A549 (cell line): Measurements from ENCODE around the gene TCF7L2. TPM values are rescaled to one million over a fixed set of nuclear protein-coding genes. Genes with fewer than 3 reads are reported as not detected.

Experiments
- ATAC-seq, 2 experiments: fragments of 200-7000 bp in 1 of 2; fragments of >200 bp in 1 of 2; cut with Nextera tagmentation in 1 of 2; cut with Tn5 transposase in 1 of 2; 3 replicates each; pipeline versions ENCODE4 v1.8.0 to v1.9.1; 2018 to 2020; ENCODE audit warnings: mild to moderate bottlenecking in 1 of 2, moderate library complexity in 1 of 2
- CTCF ChIA-PET: fragments of 300-600 bp; sonication (Branson Sonifier 250); formaldehyde crosslinking; extraction: SDS; loops from one replicate; lab custom pipeline; 2021; ENCODE audit warnings: antibody characterized with exemption, inconsistent platforms; lab: Yijun Ruan, JAX
- POLR2A ChIA-PET: fragments of 350-600 bp; formaldehyde crosslinking; extraction: SDS; loops from one replicate; lab custom pipeline; 2021; ENCODE audit warnings: antibody characterized with exemption, inconsistent platforms; lab: Yijun Ruan, JAX
- DNase-seq, 2 experiments: peaks; one replicate each; pipeline versions ENCODE4 v3.0.0 to v3.0.0-alpha.2; 2011 to 2016; ENCODE audit warnings: low read depth in 1 of 2, low spot score in 1 of 2
- FAIRE-seq: peaks from 2 replicates; lab custom pipeline; 2011; peaks lifted over from hg19 to GRCh38; lab: Jason Lieb, UNC
- H3K27ac ChIP-seq, 2 experiments: fragments of >200 bp; sonication (Bioruptor Twin); formaldehyde crosslinking; 3 replicates each; pipeline ENCODE4 v1.5.1; 2016 to 2017
- H3K4me1 ChIP-seq: fragments of >200 bp; sonication (Bioruptor Twin); formaldehyde crosslinking; 3 replicates; pipeline ENCODE4 v1.6.1; 2016
- H3K4me2 ChIP-seq: fragments of >200 bp; sonication (Bioruptor Twin); formaldehyde crosslinking; 3 replicates; pipeline ENCODE4 v1.6.1; 2016
- H3K4me3 ChIP-seq: fragments of >200 bp; sonication (Bioruptor Twin); formaldehyde crosslinking; 3 replicates; pipeline ENCODE4 v1.5.1; 2016
- H3K9me3 ChIP-seq: fragments of >200 bp; sonication (Bioruptor Twin); formaldehyde crosslinking; 3 replicates; pipeline ENCODE4 v1.6.1; 2016
- ATOH8 ChIP-seq: fragments of 250-450 bp; sonication (Bioruptor Pico); IDR thresholded peaks from 2 replicates; pipeline ENCODE4 v1.5.0; 2020; ENCODE audit warnings: low read depth, mild to moderate bottlenecking, moderate library complexity
- CBX8 ChIP-seq: fragments of 200-600 bp; sonication (generic); IDR thresholded peaks from 2 replicates; pipeline ENCODE4 v1.6.1; 2016
- CTCF ChIP-seq: fragments of >200 bp; sonication (Bioruptor Twin); formaldehyde crosslinking; IDR thresholded peaks from 3 replicates; pipeline ENCODE4 v1.5.1; 2016
- E2F6 ChIP-seq: IDR thresholded peaks from 2 replicates; pipeline ENCODE4 v1.6.1; 2012; ENCODE audit warnings: low read depth, borderline replicate concordance
- EHF ChIP-seq: fragments of 250-450 bp; sonication (Bioruptor Pico); IDR thresholded peaks from 2 replicates; pipeline ENCODE4 v1.5.0; 2020; ENCODE audit warnings: mild to moderate bottlenecking
- EP300 ChIP-seq, 2 experiments: fragments of >200 bp; sonication (Bioruptor Twin); formaldehyde crosslinking; IDR thresholded peaks; 2 replicates in 1 of 2; 3 replicates in 1 of 2; pipeline ENCODE4 v1.6.1; 2016 to 2017
- HOXA7 ChIP-seq: fragments of 250-450 bp; sonication (Bioruptor Pico); IDR thresholded peaks from 2 replicates; pipeline ENCODE4 v1.5.0; 2020; ENCODE audit warnings: mild to moderate bottlenecking, moderate library complexity
- KDM5A ChIP-seq: fragments of 200-600 bp; sonication (generic); IDR thresholded peaks from 2 replicates; pipeline ENCODE4 v1.6.1; 2016; ENCODE audit warnings: antibody characterized with exemption, mild to moderate bottlenecking
- MAFK ChIP-seq: fragments of 450-650 bp; IDR thresholded peaks from 2 replicates; pipeline ENCODE4 v1.6.1; 2014; ENCODE audit not compliant: partially characterized antibody
- MYC ChIP-seq: IDR thresholded peaks from 2 replicates; pipeline ENCODE4 v1.6.1; 2012; ENCODE audit warnings: mild to moderate bottlenecking, inconsistent platforms, low read length, improper control_type of control experiment, borderline replicate concordance
- NFE2L2 ChIP-seq: fragments of 150-350 bp; conservative IDR thresholded peaks from 2 replicates; pipeline ENCODE4 v1.6.1; 2014; ENCODE audit warnings: low read length
- POLR2AphosphoS2 ChIP-seq: conservative IDR thresholded peaks from 2 replicates; pipeline ENCODE4 v1.6.1; 2012; ENCODE audit warnings: low read length, improper control_type of control experiment, inconsistent platforms
- RCOR1 ChIP-seq: fragments of 150-350 bp; IDR thresholded peaks from 2 replicates; pipeline ENCODE4 v1.6.1; 2014; ENCODE audit warnings: antibody characterized with exemption, low read length, low read depth
- RFX5 ChIP-seq: fragments of 450-650 bp; IDR thresholded peaks from 2 replicates; pipeline ENCODE4 v1.7.1; 2014; ENCODE audit warnings: antibody characterized with exemption, mild to moderate bottlenecking, moderate library complexity
- ZFP36 ChIP-seq: fragments of 450-650 bp; IDR thresholded peaks from 2 replicates; pipeline ENCODE4 v1.6.1; 2014; ENCODE audit warnings: borderline replicate concordance; ENCODE audit not compliant: partially characterized antibody
- ZSCAN20 ChIP-seq: fragments of 250-450 bp; sonication (Bioruptor Pico); IDR thresholded peaks from 2 replicates; pipeline ENCODE4 v1.8.0; 2022; ENCODE audit warnings: mild to moderate bottlenecking, moderate library complexity
- WGBS: methylation state at CpG from one replicate; pipeline ENCODE4 v1.1.6; 2017; ENCODE audit errors: missing lambda C conversion rate; 5-methylcytosine and 5-hydroxymethylcytosine counted together
- polyA plus RNA-seq, 4 experiments: library from polyadenylated mRNA; depleted of rRNA in 3 of 4; stranded (reverse); fragments of >200 nt; fragmentation: RNase III in 1 of 4; extraction: RNeasy Plus Mini Kit Qiagen cat#74134 plus additional on column Dnase treatment in 1 of 4; gene quantifications; 2 replicates in 3 of 4; 3 replicates in 1 of 4; pipeline ENCODE4 v1.2.3, GENCODE V29; 2011 to 2017

The TCF7L2 gene
- polyA plus RNA-seq, 2 of the 4 experiments (the other 2 are of a cell fraction): 11.3 to 14.5 TPM

- no peak for TF ChIP-seq CTCF
These were observed 20.0 kb downstream of the TCF7L2 start (continued) for GRCh38 chr10:112970021-112970420.

- FAIRE-seq (no peak), DNase-seq (no peak)
- TF ChIP-seq E2F6 (no peak), NFE2L2 (no peak), KDM5A (no peak), ZSCAN20 (CRISPR knock-in tag) (no peak), HOXA7 (CRISPR knock-in tag) (no peak), ZFP36 (no peak), POLR2AphosphoS2 (no peak), EP300 (IDR thresholded peaks at IDR 0.05) (no peak)
- TF ChIP-seq, all 56 proteins: peak for 0
- no peak overlapping the region for H3K27ac ChIP-seq
- H3K4me3 ChIP-seq: no peak overlapping the region
- H3K4me1 ChIP-seq: peaks cover 20% of the 10 kb centered on the region
- ChIA-PET POLR2A (no interaction called here), CTCF (interaction anchor here (1.2 to 1.8 kb wide), 3 partner anchors 11 to 65 kb away, joined by 3 to 9 read pairs (median 6); no protein-coding TSS in a partner anchor)
- no peak overlapping the region for H3K4me2 ChIP-seq
- no peaks in the 10 kb centered on the region for H3K9me3 ChIP-seq
- WGBS: 89% methylated on average over 5 of the region's 5 CpGs
- no peak for ATAC-seq
These were observed 22.6 kb downstream of the TCF7L2 start for GRCh38 chr10:112972606-112973005.

- FAIRE-seq (no peak), DNase-seq (no peak), ATAC-seq (no peak)
- Histone ChIP-seq H3K4me3 (no peak overlapping the region), H3K4me2 (no peak overlapping the region), H3K4me1 (peaks cover 20% of the 10 kb centered on the region), H3K9me3 (no peaks in the 10 kb centered on the region), H3K27ac (no peak overlapping the region; a peak in 1 of 6 replicates)
- no peak for TF ChIP-seq RCOR1
- no peak for TF ChIP-seq RFX5
- WGBS: 85% methylated on average over 5 of the region's 5 CpGs
- POLR2A ChIA-PET: no interaction called here
- CTCF ChIA-PET: interaction anchor here (1.2 to 1.8 kb wide), 3 partner anchors 12 to 65 kb away, joined by 3 to 9 read pairs (median 6); no protein-coding TSS in a partner anchor
These were observed 23.0 kb downstream of the TCF7L2 start for GRCh38 chr10:112973046-112973445.

- ATAC-seq: peak; percentile 30 to 55; a peak in 2 of 6 replicates
- POLR2A ChIA-PET: no interaction called here
- Histone ChIP-seq H3K4me3 (no peak overlapping the region), H3K4me1 (peaks cover 20% of the 10 kb centered on the region), H3K9me3 (no peaks in the 10 kb centered on the region), H3K27ac (no peak overlapping the region), H3K4me2 (no peak overlapping the region)
- 92% methylated on average over 5 of the region's 5 CpGs for WGBS
- DNase-seq: no peak
- CTCF ChIA-PET: interaction anchor here (1.2 to 1.7 kb wide), 2 partner anchors 18 to 64 kb away, joined by 3 to 6 read pairs; no protein-coding TSS in a partner anchor
- TF ChIP-seq EHF (CRISPR knock-in tag): no peak
- TF ChIP-seq KDM5A: no peak
- no peak for FAIRE-seq
These were observed 23.8 kb downstream of the TCF7L2 start for GRCh38 chr10:112973805-112974204.

GRCh38 chr10:112977426-112977898, 27.4 kb downstream of the TCF7L2 start:
- Histone ChIP-seq H3K4me1 (0 out of 3 replicates have a peak, but pooled peaks cover 7% of the 10 kb centered on the region), H3K4me2 (no peak overlapping the region), H3K27ac (no peak overlapping the region), H3K4me3 (no peak overlapping the region), H3K9me3 (no peaks in the 10 kb centered on the region)
- TF ChIP-seq ATOH8 (CRISPR knock-in tag): no peak
- no peak for TF ChIP-seq CBX8
- no peak for TF ChIP-seq MAFK
- no peak for TF ChIP-seq MYC
- no peak for TF ChIP-seq HOXA7 (CRISPR knock-in tag)
- TF ChIP-seq NFE2L2: no peak
- no peak for DNase-seq
- WGBS: 90% methylated on average over 12 of the region's 12 CpGs
- ChIA-PET CTCF (interaction anchor here (0.6 to 1.4 kb wide), 4 partner anchors 11 to 150 kb away, joined by 3 to 6 read pairs (median 4); no protein-coding TSS in a partner anchor), POLR2A (no interaction called here)
- no peak for FAIRE-seq
- no peak for ATAC-seq
